GM21381 (cell line): ENCODE results near the gene PEAR1.

ENCODE experiments used
- ATAC-seq: cut with Tn5 transposase; IDR thresholded peaks from one replicate; pipeline ENCODE4 v1.9.1; 2021; ENCODE audit warnings: mild to moderate bottlenecking, moderate library complexity; ENCODE audit not compliant: unreplicated experiment

PEAR1 gene

DNA sequence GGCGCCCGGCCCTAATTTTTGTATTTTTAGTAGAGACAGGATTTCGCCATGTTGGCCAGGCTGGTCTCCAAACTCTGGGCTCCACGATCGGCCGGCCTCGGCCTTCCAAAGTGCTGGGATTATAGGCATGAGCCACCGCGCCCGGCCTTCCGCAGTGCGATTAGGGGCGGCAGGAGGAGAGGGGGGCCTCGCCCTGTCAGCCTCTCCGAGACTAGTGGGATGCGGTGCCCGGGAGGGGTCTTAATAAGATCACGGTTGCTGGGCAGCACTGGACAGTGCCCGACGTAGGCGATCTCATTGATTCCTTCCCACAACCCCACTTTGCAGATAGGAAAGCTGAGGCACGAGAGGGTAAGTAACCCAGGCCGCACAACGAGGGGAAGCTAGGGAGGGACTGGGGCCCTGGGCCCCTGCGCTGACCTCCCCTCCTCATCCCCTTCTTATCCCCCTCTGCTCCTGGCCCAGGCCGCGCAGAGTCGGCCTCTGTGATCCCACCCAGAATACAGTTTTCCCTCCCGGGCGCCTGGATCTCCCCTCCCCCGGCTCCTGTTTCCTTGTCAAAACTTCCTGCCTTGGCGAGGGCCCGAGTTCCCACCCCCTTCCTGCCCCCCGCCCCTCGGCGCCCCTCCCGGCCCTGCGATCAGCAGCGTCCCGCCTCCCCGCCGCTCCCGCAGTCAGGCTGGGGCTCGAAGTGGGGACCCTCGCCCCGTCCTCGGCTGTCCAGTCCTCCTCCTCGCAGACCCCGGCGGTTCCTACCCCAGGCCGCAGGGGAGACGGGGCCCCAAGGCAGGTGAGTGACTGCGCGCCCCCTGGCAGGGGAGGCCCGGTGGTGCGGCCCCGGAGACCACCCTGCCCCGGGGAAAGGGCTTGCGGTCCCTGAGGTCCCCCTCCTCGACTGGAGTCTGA, at the start of gene PEAR1:
Gene PEAR1, plus strand, starts transcription at position 671 of the 906 bp plus-strand sequence. CDS start 10,209 bp downstream, outside the sequence.
- ATAC-seq: no peak

DNA sequence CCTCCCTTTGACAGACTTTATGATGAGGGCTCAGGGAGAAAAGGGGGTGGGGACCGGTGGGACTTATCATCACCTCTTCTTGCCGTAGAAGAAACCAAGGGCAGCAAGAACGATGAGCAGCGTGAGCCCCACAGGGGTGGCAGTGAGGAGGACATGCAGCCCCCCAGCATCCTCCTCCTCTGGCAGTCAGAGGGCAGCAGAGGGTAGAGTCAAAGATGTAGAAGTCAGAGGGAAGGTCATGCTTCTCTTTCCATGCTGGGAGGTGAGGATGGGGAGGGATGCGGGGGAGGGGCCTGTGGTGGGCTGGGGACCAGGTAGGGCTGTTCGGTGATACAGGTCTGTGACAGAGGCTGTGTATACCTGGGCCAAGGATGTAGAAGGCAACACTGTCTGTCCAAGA, 49.4 kb upstream of the PEAR1 start:
- ATAC-seq: no peak

DNA sequence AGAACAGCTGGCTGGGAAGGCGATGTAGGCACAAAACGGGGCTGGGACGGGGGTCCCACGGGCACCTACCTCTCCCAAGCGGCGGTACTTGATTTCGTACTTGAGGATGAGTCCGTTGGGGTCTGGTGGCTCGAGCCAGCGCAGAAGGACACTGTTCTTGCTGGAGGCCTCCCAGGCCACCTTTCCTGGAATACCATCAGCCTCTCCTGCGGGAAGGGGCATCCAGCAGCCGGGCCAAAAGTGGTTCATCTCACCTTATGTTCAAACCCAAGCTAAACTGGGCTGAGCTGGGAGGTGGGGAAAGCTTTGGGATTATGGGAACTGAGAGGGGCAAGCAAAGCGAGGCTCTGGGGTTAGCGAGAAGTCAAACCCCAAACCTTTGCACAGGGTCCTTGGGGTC, 48.9 kb upstream of the PEAR1 start:
- no peak for ATAC-seq

- no peak for ATAC-seq
Observed at GRCh38 chr1:156845055-156845952, 48.2 kb upstream of the PEAR1 start.

- ATAC-seq: no peak
Observed at GRCh38 chr1:156845953-156846545, 47.5 kb upstream of the PEAR1 start.

DNA sequence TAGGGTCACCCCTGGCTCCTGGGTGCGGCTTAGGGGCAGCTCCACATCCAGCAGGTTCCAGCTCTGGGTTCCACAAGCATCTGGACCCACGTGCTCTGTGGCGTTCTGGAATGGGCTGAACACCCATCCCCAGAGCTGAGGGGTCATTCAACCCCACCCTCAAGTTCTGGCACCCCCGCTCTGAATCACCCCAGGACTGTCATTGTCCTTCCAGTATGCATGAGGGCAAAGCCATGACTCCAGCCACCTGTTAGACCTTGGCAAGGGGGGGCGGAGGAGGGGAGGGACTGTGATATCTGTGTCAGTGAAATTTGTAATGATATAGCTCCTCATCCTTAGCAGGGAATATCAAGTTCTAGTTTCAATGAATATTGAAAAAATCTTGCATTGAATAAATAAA, 46.9 kb upstream of the PEAR1 start:
- no peak for ATAC-seq

DNA sequence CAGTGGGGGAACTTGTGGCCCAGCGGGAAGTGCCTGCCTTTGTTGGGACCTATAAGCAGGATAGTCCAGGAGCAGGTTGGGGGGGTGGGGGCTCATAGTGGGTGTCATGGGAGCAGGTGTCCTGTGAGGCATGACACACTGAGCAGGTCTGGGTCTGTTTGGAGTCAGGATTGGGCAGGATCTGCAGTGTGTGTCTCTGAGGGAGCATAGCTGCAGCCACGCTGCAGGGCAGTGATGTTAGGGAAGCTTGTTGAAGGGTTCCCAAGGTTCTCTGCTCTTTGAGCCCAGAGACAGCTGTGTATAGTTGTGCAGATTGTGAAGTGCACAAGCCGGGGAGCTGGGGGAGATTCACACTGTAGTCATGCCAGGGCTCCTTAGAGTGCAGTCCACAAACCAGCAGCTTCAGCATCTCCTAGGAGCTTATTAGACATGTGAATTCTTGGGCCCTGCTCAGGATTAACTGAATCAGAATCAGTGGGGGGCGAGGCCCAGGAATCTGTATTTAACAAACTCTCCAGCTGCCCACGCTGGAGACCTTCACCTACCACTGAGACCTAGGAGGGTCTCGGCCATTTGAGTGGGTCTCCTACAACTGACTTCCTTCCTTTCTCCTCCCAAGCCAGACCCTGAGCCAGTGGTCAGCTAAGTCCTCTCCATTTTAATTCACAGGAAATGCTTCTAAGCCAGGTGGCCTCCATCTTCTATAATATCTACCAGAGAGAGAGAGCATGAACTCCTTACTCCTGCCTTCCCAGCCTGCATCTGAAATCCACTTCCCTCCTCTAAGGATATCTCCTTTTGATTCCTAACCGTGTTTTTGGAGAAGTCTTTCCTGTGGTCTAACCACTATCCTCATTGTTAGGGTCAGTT, 45.7 kb upstream of the PEAR1 start:
- no peak for ATAC-seq

DNA sequence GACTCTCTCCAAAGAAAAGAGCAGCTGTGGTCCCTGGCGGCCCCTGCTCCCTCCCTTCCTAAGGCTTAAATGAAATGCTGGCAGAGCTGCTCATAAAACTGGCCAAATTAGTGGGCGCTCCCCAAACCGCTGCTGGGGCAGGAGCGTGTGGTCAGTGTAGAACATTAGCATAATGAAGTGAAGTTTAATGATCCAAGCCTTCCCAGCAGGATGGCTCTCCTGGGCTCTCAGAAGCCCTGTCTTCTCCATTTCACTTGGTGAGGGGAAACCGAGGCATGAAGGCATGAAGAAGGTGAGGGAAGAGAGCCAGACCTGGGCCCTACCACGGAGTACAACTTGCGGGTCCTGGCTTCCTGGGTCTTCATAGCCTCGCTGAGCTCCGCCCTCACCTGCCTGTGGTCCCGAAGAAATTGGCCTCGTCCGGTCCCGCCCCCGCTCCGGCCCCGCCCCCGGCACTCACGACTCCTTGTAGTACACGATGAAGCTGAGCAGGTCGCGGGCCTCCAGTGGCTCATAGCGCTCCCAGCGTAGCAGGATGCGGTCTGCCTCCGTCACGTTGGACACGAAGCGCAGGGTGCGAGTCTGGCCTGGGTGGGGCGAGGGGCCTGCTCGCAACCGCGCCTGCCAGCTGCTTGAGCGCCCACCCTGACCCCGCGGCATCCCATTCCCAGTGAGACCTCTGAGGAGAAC, 44.9 kb upstream of the PEAR1 start:
- ATAC-seq: no peak

- no peak for ATAC-seq
Observed at GRCh38 chr1:156849151-156849496, 44.4 kb upstream of the PEAR1 start.

DNA sequence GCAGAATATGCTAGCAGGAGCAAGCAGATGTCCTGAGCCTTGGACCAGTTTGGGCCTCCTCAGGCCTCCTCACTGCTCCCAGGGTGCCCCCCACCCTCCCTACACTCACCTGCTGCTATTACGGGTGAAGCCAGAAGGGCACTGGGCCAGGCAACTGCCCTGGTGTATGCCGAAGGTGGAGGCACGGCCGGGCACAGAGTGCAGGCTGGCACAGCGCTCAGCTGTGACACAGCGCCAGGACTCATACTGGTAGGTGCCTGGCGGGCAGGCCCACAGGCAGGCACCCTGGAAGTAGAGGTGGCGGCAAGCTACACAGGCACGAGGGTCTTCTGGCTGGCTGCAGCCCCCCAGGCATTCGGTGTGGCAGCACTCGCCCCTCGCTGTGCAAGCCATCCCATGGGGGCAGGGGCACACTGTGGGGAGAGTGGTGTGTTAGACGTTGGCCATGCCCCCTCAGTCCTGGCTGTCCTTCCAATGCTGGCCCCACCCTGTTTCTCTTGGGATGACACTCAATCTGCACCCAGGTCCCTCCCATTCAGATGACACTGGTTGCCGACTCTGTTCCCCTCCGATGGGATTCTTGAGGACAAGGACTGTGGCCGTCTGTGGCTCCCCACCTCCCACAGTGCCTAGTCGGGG, 41.6 kb upstream of the PEAR1 start:
- ATAC-seq: no peak

DNA sequence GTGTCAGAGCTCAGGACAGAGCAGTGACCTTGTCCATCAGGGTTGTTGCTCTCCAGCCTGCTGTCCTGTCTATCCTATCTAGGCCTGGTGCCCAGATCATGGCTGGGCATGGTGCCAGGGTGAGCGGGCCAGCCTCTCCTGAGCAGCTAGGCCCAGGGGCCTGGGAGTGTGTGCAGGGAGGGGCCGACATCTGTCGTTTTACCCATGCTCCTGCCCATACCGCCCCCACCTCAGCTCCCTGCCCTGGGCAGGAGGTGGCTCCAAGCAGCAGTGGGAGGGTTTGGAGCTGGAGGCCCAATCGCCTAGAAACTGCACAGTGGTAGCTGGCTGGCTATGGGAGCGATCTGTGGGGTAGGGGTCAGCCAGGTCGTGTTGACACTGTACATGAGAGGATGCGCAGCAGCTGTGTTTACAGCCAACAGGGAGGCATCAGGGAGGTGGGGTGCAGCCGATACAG, 41.1 kb upstream of the PEAR1 start:
- no peak for ATAC-seq

- no peak for ATAC-seq
Observed at GRCh38 chr1:156853761-156854160, 39.8 kb upstream of the PEAR1 start.

DNA sequence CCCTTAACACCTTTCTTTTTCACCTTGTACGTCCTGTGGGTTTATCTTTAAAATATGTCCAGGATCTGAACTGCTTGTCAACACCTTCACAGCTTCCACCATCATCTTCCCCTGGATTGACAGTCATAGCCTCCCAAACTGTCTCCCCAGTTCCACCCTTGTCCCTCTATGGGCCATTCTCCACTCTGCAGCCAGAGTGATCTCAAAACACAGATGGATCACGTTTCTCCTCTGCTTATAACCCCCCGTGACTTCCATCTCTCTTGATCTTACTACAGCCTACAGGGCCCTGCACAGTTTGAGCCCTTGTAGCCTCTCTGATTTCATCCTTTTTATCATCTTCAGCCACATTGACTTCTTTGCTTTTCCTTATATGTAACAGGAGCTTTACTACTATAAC, 38.9 kb upstream of the PEAR1 start:
- ATAC-seq: no peak

GRCh38 chr1:156856282-156856785, 37.2 kb upstream of the PEAR1 start:
- ATAC-seq: no peak

DNA sequence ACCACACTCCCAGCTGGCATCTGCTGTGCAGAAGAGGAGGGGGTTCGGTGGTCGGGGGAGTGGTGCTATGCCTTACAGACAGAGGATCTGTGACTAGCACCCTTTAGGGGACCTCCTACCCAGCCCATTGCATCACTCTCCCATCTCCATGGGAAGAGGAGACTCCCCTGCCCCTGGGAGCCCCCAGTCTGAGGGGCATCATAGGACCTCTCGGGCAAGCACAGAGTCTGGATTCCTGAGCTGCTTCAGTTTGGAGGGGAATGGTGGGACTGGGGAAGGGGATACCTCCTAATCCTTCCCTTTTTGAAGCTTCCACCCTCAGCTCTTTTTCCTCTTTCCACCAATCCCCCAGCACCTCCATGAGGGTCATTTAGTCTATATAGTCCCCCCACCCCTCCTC, 36.0 kb upstream of the PEAR1 start:
- ATAC-seq: no peak

DNA sequence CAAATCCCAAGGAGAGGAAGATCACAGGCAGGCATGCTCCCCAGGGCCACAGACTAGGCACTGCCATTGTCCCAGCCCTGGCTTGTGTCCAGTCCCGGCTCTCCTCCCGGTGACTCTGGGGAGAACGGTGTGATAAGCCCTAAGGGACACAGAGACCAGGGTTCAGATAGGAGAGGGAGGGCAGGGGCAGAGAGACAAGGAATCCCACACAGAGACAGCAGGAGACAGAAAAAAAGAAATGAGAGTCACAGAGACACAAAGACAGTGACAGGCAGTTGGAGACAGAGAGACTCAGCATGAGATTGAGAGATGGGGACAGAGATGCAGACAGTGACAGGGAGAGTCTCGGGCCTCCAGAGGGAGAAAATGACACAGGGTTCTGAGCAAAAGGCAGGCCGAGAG, 35.0 kb upstream of the PEAR1 start:
- no peak for ATAC-seq

GRCh38 chr1:156858959-156859522, 34.5 kb upstream of the PEAR1 start, which contains the start of gene INSRR:
Gene INSRR, minus strand, starts transcription at chr1:156859117. Its CDS starts 496 bp downstream, at chr1:156858621.
- no peak for ATAC-seq

DNA sequence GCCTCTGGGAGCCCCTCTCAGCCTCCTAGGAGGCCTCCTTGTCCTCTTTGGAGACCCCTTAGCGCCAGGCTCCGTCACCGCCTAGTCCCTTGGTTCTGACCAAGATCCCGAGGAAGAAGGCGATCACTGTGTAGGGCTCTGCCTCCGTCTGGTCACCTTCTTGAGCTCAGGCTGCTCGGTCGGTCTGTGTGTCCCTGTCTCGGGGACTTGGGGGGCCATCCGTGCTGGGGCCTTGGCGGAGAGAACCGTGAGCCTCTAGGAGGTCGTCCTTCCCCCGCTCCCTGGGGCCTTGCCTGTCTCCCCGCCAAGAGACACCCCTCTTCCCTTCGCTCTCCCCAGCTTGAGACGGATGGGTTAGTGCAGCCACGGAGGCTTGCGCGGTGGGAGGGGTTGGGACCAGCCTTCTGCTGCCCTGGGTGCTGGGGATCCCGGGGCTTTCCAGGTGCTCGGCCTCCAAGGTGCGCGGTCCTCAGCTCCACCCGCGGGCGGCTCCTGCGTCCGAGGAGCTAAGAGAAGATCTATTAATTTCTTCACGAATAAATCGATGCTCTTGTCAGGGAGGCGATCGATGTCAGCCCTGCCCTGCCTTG, 33.9 kb upstream of the PEAR1 start:
- ATAC-seq: no peak
